CD4-positive, alpha-beta T cell (primary cell): ENCODE results near the gene NOTCH2. TPM values are rescaled to one million over a fixed set of nuclear protein-coding genes. Genes with fewer than 3 reads are reported as not detected.

Experiments
- ATAC-seq: fragments of 200-7000 bp; cut with Tn5 transposase; one replicate; pipeline ENCODE4 v1.10.0; 2022; ENCODE audit warnings: mild to moderate bottlenecking; ENCODE audit not compliant: poor library complexity
- CTCF ChIA-PET: fragments of 350-600 bp; sonication (Branson Sonifier 250); formaldehyde crosslinking; loops from one replicate; lab custom pipeline; 2021; ENCODE audit warnings: antibody characterized with exemption, inconsistent platforms; lab: Charles Lee
- POLR2A ChIA-PET: fragments of 350-600 bp; sonication (Branson Sonifier 250); formaldehyde crosslinking; loops from one replicate; lab custom pipeline; 2021; ENCODE audit warnings: antibody characterized with exemption, inconsistent platforms; lab: Charles Lee
- DNase-seq, 14 experiments: peaks; one replicate each; pipeline ENCODE4 v3.0.0-alpha.2; 2013 to 2020; ENCODE audit warnings: mixed read lengths in 2 of 14
- H3K27ac ChIP-seq, 2 donors: one replicate each; pipeline versions ENCODE4 v1.5.1 to v1.7.0; 2013; ENCODE audit warnings: low read length in 2 of 2, low read depth in 1 of 2, mild to moderate bottlenecking in 1 of 2
- H3K27me3 ChIP-seq, 2 experiments: 1 replicate in 1 of 2; 2 replicates in 1 of 2; pipeline versions ENCODE4 v1.6.1 to v1.7.0; 2013; ENCODE audit warnings: low read length in 2 of 2, control low read depth in 1 of 2, mild to moderate bottlenecking in 1 of 2, moderate library complexity in 1 of 2; ENCODE audit not compliant: insufficient read depth in 2 of 2, control insufficient read depth in 1 of 2
- H3K36me3 ChIP-seq: one replicate; pipeline ENCODE4 v1.6.1; 2013; ENCODE audit warnings: low read length, control low read depth; ENCODE audit not compliant: insufficient read depth
- H3K4me1 ChIP-seq: one replicate; pipeline ENCODE4 v1.6.1; 2013; ENCODE audit warnings: low read length, control low read depth; ENCODE audit not compliant: insufficient read depth
- H3K4me3 ChIP-seq: one replicate; pipeline ENCODE4 v1.5.1; 2013; ENCODE audit warnings: mild to moderate bottlenecking, low read length, moderate library complexity
- H3K9me3 ChIP-seq, 2 experiments: 1 replicate in 1 of 2; 2 replicates in 1 of 2; pipeline versions ENCODE4 v1.6.1 to v1.7.0; 2013; ENCODE audit warnings: low read length in 2 of 2, mild to moderate bottlenecking in 2 of 2, control low read depth in 1 of 2, moderate library complexity in 1 of 2; ENCODE audit not compliant: control insufficient read depth in 1 of 2, insufficient read depth in 1 of 2
- H3K27ac Mint-ChIP-seq: one replicate; pipeline ENCODE4 v1.8.0; 2020; ENCODE audit warnings: mixed read lengths
- H3K27me3 Mint-ChIP-seq: one replicate; pipeline ENCODE4 v1.8.0; 2021; ENCODE audit warnings: mixed read lengths
- H3K36me3 Mint-ChIP-seq: one replicate; pipeline ENCODE4 v1.8.0; 2021; ENCODE audit warnings: low read depth, mixed read lengths
- H3K4me1 Mint-ChIP-seq: one replicate; pipeline ENCODE4 v1.8.0; 2021; ENCODE audit warnings: low read depth, mixed read lengths
- H3K4me3 Mint-ChIP-seq: one replicate; pipeline ENCODE4 v1.8.0; 2020; ENCODE audit warnings: mild to moderate bottlenecking, mixed read lengths
- H3K9me3 Mint-ChIP-seq: one replicate; pipeline ENCODE4 v1.8.0; 2020; ENCODE audit warnings: mixed read lengths
- CTCF ChIP-seq: fragments of 200-600 bp; IDR thresholded peaks from one replicate; pipeline ENCODE4 v1.8.0; 2022; ENCODE audit warnings: antibody characterized with exemption, mild to moderate bottlenecking
- intact Hi-C, 2 experiments: fragments of 100-400 bp; cut with DNase I in 1 of 2; cut with micrococcal nuclease in 1 of 2; formaldehyde crosslinking; loops; one replicate each; pipeline versions ENCODE4 v1.15.1 to v1.9.0; 2023 to 2025; cut with DNase I, micrococcal nuclease
- total RNA-seq, 174 experiments: library from RNA in 2 of 174; stranded (reverse) in 2 of 174; gene quantifications; one replicate each; pipeline ENCODE4 v1.2.3 and lab custom pipeline; 2021 to 2026

Gene NOTCH2
- total RNA-seq, 2 experiments from 2014 or later, result 27.5 to 29.4 TPM

DNA sequence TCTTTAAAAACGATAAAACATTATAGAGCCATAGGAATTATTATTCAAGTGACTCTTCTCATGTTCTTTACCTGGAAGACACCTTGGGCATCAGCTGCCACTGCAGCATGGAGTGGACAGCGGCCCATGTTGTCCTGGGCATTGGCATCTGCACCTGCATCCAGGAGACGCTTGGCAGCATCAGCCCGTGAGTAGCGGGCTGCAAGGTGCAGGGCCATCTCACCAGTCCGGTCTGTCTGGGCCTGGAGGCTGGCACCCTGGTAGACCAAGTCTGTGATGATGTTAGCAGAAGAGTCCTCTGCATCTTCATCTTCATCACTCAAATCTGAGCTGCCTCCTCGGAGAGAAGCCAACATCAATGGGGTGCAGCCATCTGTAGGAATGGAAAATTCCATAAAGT, 150.2 kb downstream of the NOTCH2 start:
- ChIA-PET CTCF (no interaction called here), POLR2A (interaction anchor here (1.0 kb wide), 1 partner anchor 9 kb away, joined by 3 read pairs; no protein-coding TSS in a partner anchor)

GRCh38 chr1:119918301-119918700, 151.2 kb downstream of the NOTCH2 start:
- H3K36me3 Mint-ChIP-seq, result peaks cover 98% of the 10 kb centered on the region
- no peaks in the 10 kb centered on the region for H3K4me1 Mint-ChIP-seq
- peaks cover 92% of the 10 kb centered on the region for H3K36me3 ChIP-seq
- ATAC-seq (no peak), DNase-seq (no peak)
- H3K9me3 ChIP-seq, result no peaks in the 10 kb centered on the region
- H3K27ac Mint-ChIP-seq, result no peak overlapping the region
- no peak overlapping the region for H3K4me3 ChIP-seq
- H3K4me1 ChIP-seq, result no peaks in the 10 kb centered on the region
- no peak overlapping the region for H3K27ac ChIP-seq
- CTCF ChIA-PET, result no interaction called here
- intact Hi-C loops, result no loop called here
- no peak for TF ChIP-seq CTCF
- H3K27me3 ChIP-seq, result no peaks in the 10 kb centered on the region
- no peaks in the 10 kb centered on the region for H3K9me3 Mint-ChIP-seq
- no peaks in the 10 kb centered on the region for H3K27me3 Mint-ChIP-seq
- H3K4me3 Mint-ChIP-seq, result no peak overlapping the region
- POLR2A ChIA-PET, result no interaction called here

More for the DNA sequence above, 150.2 kb downstream of the NOTCH2 start:
- no peak overlapping the region for H3K4me3 ChIP-seq
- DNase-seq (no peak), ATAC-seq (no peak)
- H3K4me1 Mint-ChIP-seq, result no peaks in the 10 kb centered on the region
- H3K27me3 ChIP-seq, result no peaks in the 10 kb centered on the region
- no peak overlapping the region for H3K27ac ChIP-seq
- no peak overlapping the region for H3K4me3 Mint-ChIP-seq
- no peaks in the 10 kb centered on the region for H3K27me3 Mint-ChIP-seq
- intact Hi-C loops, result no loop called here
- H3K36me3 ChIP-seq, result peaks cover 97% of the 10 kb centered on the region
- H3K36me3 Mint-ChIP-seq, result peaks cover 98% of the 10 kb centered on the region
- H3K9me3 ChIP-seq, result no peaks in the 10 kb centered on the region
- H3K4me1 ChIP-seq, result no peaks in the 10 kb centered on the region
- no peaks in the 10 kb centered on the region for H3K9me3 Mint-ChIP-seq
- no peak overlapping the region for H3K27ac Mint-ChIP-seq
- no peak for TF ChIP-seq CTCF

DNA sequence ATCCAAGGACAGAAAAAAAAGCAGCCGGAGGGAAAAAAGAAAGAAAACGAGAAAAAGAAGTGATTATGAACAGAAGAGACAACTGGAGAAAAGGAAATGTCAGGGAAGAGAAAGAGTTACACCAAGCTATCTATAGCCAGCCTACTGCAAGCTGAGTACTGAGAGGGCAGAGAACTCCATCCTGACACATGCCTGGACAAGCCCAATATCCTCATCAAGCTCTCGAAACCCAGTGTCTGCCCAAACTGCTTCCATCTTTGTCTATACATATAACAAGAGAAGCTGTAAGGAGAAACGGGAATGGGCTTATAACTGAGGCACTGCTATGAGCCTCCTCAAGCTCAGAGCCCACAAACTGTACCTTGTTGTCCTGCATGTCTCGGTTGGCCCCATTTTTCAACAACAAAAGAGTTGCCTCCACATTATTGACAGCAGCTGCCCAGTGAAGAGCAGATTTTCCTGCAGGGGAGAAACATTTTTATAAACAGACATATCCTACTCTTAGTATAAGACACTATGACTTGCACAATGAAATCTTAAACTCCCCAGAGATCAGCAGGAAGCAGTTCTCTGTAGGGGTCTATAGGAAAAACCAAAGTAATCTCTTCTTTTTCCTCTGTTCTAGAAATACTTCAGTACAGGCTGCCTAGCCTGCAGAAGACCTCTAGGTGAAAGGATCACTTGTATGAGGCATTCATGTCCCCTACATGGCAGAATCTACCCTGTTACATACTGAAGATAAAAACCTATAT, 152.0 kb downstream of the NOTCH2 start:
- intact Hi-C loops, result no loop called here
- no peaks in the 10 kb centered on the region for H3K27me3 Mint-ChIP-seq
- no peak for TF ChIP-seq CTCF
- H3K4me3 Mint-ChIP-seq, result no peak overlapping the region
- POLR2A ChIA-PET, result no interaction called here
- CTCF ChIA-PET, result no interaction called here
- H3K36me3 ChIP-seq, result peaks cover 85% of the 10 kb centered on the region
- DNase-seq, result no peak
- H3K36me3 Mint-ChIP-seq, result peaks cover 98% of the 10 kb centered on the region
- H3K4me1 Mint-ChIP-seq, result no peaks in the 10 kb centered on the region
- ATAC-seq, result no peak
- no peaks in the 10 kb centered on the region for H3K9me3 ChIP-seq
- no peak overlapping the region for H3K27ac Mint-ChIP-seq
- no peak overlapping the region for H3K27ac ChIP-seq
- H3K4me3 ChIP-seq, result no peak overlapping the region
- no peaks in the 10 kb centered on the region for H3K9me3 Mint-ChIP-seq
- H3K4me1 ChIP-seq, result no peaks in the 10 kb centered on the region
- no peaks in the 10 kb centered on the region for H3K27me3 ChIP-seq
